GM19324 (cell line): ENCODE measurements around the gene GIGYF1.
A peak's percentile ranks its signal among the peaks of the same experiment; 100 is the strongest.

Source experiments
- ATAC-seq: cut with Tn5 transposase; IDR thresholded peaks from one replicate; pipeline ENCODE4 v1.9.1; 2021; ENCODE audit warnings: mild to moderate bottlenecking, moderate library complexity; ENCODE audit not compliant: unreplicated experiment, low FRiP score

GIGYF1 gene

GRCh38 chr7:100685631-100686145 is 8.4 kb downstream of the GIGYF1 start:
- ATAC-seq, result no peak

DNA sequence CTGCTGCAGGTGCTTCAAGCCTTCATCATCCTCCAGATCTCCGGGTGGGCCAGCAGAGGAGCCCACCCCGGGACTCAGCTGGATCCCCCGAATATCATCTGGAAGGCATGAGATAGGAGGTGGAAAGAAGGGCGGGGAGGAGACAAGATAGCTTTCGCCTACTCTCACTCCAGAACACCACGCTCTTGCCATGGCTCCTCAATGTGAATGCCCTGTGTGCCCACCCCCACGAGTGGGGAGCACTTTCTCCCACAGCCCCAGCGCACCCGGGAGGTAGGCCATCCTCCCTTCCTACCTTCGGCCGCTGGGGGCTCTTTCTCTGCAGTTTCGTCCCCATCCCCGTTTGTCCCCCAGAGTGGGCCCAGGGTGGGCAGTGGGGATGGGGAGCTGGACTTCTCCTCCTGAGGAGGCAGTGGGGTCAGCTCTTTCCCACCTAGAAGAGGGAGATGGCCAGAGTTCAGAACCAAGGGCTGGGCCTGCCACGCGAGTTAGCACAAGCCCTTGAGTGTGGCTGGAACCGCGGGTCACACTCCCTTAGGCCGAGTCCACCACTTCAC is 8.9 kb downstream of the GIGYF1 start:
- ATAC-seq, result no peak

DNA sequence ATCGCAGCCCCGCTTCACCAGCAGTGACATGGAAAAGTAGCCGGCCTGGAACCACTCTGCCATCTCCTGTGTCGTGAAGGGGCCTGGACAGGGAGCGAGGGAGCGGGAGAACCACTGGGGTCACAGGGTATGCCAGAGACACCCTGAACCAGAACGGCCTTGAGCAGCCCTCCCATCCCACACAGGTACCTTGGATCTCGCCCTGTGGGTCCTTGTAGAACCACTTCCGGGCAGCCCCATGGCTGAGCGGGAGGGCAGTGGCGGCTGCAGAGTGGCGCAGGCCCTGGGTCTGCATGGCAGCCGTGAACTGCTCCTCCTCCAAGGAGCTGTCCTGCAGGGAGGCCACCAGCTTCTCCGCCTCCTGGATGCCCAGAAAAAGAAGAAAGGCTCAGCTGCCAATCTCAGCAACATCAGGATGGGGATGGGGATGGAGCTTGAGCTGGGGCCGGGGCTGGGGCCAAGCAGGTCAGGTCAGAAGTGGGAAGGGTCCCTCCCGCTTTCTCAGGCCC is 9.5 kb downstream of the GIGYF1 start:
- ATAC-seq, result no peak

GRCh38 chr7:100683659-100684533 is 10.2 kb downstream of the GIGYF1 start:
- ATAC-seq, result no peak

DNA sequence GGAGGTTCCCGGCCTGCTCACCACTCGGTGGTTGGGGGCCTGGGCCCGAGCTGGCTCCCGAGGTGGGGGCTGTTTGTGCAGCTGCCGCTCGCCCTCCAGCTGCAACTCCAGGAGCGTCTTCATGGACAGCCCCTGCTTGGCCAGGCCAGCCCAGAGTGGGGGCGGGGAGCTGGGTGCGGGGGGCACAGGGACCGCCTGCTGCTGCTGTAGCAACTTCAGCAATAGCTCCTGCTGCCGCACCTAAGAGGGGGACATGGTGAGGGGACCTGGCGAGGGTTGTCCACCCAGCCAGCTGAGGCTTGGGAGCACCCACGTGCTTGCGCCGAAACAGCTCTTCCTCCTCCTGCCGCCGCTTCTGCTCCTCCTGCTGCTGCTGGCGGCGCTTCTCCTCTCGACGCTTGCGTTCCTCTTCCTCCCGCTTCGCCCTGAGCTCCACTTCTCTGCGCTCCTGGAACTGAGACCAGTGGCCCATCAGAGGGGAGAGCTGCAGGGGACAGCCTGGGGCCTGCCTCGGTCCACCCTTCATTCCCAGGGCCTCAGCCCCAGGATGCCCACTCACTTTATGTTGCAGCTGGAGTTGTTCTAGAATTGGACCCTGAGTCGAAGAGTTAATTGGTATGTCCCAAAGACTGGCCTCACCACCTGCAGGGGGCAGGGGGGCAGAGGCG is 10.9 kb downstream of the GIGYF1 start:
- ATAC-seq, result no peak

- ATAC-seq, result no peak
Measured at GRCh38 chr7:100682228-100682741, 11.8 kb downstream of the GIGYF1 start.

DNA sequence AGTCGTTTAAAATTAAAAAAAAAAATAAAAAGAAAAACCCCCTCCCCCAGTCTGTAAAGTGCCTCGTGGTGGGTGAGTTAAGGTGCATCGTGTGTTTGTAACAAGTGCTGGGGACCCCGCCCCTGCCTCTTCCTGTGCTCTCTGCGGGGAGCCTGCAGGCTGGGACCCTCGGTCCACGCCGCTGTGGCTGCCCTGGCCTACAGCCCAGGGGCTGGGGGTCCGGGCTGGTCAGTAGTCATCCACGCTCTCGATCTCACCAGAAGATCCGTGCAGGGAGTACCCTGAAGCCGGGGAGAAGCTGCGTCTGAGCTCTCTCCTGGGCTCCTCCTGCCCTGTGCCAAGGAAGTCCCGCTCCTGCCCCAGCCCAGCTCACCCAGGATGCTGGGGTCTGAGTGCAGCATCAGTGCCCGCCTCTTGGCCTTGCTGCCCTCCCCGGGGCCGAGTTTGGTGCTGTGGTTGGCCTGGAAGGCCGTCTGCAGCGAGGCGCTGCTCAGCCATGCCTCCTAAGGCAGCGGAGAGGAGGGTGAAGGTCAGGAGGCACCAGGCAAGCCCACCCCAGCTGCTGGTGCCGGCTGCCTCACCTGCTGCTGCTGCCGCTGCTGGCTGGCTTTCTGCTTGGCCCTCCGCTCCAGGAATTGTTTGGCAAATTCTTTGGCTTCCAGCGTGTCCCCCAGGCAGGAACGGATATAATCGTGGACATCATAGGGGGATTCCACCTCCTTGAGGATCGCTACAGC is 12.4 kb downstream of the GIGYF1 start:
- no peak for ATAC-seq

- no peak for ATAC-seq
Measured at GRCh38 chr7:100680576-100681271, 13.3 kb downstream of the GIGYF1 start.

- no peak for ATAC-seq
Measured at GRCh38 chr7:100679927-100680575, 14.0 kb downstream of the GIGYF1 start.

DNA sequence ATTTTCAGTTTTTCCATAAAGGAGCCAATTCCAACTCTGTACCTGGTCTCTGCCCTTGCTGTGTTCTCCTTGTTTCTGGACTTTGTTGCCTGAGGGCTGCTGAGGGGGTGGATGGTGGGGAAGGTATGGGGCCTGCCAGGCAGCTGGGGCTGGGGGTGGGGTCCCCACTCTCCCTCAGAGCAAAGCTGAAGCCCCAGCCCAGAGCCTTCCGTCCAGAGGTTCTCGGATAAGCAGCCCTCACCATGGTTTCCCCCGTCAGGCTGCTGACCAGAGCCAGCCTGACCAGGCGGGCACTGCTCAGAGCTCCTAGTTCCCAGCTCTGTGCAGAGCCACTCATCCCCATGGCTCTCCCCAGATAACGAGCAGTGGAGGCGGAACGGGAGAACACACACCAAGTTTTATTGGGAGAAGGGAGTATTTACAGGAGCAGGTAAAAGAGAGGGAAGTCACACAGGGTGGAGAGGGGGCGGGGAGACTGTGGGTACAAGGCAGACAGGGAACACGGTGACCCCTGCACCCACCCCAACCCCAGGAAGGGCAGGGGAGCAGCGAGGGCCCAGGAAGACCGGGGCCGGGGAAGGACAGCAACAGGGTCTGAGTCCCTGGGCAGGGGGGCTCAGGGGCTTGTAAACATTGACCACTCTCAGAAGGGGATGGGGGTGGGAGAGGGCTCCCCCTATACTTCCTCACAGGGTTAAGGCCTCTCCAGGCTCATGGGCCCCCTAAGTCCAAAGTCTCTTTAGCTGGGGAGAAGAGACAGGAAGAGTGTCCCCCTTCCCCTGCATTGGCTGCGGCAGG is 14.7 kb downstream of the GIGYF1 start:
- ATAC-seq, result no peak

- ATAC-seq, result no peak
Measured at GRCh38 chr7:100678291-100678984, 15.6 kb downstream of the GIGYF1 start.

- ATAC-seq, result no peak
Measured at GRCh38 chr7:100677308-100678267, 16.5 kb downstream of the GIGYF1 start.

DNA sequence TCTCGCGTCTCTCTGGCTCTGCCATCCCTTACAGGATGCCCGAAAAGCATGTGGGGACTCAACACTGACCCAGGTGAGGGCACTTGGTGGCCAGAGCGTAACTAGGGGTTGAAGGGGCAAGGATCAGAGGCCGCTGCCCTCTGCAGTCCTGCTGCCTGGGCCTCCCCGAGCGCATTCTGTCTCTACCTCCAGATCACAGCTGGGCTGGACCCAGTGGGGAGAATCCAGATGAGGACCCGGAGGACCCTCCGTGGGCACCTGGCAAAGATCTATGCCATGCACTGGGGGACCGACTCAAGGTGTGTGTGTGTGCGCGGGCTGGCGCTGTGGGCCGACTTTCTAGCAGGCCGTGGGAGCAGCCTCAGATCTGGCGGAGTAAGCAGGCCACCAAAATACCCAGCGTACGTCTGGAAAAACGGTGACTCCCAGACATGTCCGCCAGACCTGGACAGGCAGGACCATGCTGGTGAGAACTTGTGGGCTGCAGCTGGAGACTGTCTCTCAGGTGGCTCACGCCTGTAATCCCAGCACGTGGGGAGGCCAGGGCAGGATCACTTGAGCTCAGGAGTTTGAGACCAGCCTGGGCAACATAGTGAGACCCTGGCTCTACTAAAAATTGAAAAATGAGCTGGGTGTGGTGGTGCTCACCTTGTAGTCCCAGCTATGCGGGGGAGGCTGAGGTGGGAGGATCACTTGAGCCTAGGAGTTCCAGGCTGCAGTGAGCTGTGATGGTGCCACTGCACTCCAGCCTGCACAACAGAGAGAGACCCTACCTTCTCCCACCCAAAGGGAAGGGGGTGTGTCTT is 17.3 kb downstream of the GIGYF1 start:
- no peak for ATAC-seq

DNA sequence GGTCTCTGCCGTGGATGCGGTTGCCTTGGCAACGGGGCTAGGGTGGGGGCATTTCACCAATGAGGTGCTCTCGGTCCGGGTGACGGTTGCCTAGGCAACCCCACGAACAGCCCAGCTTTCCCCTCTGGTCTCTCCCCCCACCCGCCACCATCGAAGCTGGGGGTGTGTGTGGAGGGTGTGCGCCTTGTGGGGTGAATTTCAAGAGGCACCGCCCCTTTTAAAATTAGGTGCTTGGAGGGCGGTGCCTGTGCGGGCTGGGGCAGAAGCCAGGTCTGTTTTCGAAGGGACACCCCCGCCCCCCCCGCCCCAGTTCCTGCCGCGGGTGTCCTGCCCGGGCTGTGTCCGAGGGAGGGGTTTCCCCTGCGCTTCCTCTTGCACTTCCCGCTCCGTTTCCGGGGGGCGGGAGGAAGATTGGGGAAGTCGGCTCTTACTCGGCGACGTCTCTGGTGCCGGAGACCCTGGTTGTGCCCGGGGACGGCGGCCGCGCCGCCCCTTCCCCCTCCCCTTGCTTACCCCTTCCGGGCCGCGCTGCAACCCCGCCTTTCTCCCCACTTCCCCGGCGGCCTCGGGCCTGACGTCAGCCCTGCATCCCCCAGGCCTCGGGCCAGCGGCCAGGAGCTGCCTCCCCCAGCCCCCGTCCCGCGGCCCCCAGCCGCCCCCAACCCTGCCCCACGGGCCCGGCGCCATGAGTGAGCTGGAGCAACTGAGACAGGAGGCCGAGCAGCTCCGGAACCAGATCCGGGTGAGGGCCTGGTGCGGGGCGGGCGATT is 18.3 kb downstream of the GIGYF1 start:
- peak; percentile 25 for ATAC-seq

GRCh38 chr7:100675105-100675451 is 19.0 kb downstream of the GIGYF1 start:
- ATAC-seq, result peak; percentile 1
